ENCODE measurements around the gene SMIM9. TPM values are rescaled to one million over a fixed set of nuclear protein-coding genes. Genes with fewer than 3 reads are reported as not detected.
A peak's percentile ranks its signal among the peaks of the same experiment; 100 is the strongest.

Gene SMIM9
- polyA plus RNA-seq, 1 donor (not counting 4 experiments of a cell fraction or from before 2014, with no cell fraction given), result not detected

DNA sequence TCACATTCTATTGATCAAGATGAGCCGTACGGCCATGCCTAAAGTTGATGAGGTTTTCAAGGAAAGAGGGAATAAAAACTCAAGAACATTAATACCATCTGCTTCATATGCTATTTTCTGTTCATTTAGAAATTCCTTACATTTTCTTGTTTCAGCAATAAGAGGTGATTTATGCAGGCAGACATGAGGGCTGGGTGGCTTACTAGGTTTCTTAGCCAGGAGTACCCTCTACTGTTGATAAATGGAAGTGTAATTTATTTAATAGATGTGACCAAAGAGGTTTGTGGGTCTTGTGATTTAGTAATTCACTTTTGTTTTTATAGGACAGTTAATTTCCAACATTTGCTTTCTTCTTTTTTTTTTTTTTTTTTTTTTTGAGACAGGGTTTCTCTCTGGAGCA lies 6.4 kb upstream of the SMIM9 start:
- H3K9me1 ChIP-seq (ENCODE audit: control insufficient read depth, extremely low read depth, insufficient read depth, low read length), result no peaks in the 10 kb centered on the region
- H3K4me3 ChIP-seq (ENCODE audit: control insufficient read depth in 2 of 3, extremely low read depth in 1 of 3, insufficient read depth in 2 of 3, low read depth in 1 of 3, low read length in 3 of 3), result no peak overlapping the region
- H3K4me2 ChIP-seq (ENCODE audit: control insufficient read depth, extremely low read depth, insufficient read depth, low read depth, low read length), result no peak overlapping the region
- dilution Hi-C loops (cut with MboI; ENCODE audit: extremely low pct_ligation_motif_present, low sequenced_read_pairs), result no loop called here
- no peak overlapping the region for H3K27ac ChIP-seq (ENCODE audit: control insufficient read depth, insufficient read depth, low read length)
- FAIRE-seq, result no peak
- H4K20me1 ChIP-seq (ENCODE audit: control insufficient read depth, extremely low read depth, insufficient read depth, low read length), result no peaks in the 10 kb centered on the region
- no peaks in the 10 kb centered on the region for H3K79me2 ChIP-seq (ENCODE audit: control insufficient read depth, insufficient read depth, low read length)
- H2AFZ ChIP-seq (ENCODE audit: control insufficient read depth, low read length), result no peak overlapping the region
- H3K36me3 ChIP-seq (ENCODE audit: control insufficient read depth in 2 of 2, extremely low read depth in 1 of 2, insufficient read depth in 2 of 2, low read length in 2 of 2), result no peaks in the 10 kb centered on the region
- no peaks in the 10 kb centered on the region for H3K4me1 ChIP-seq (ENCODE audit: control insufficient read depth, extremely low read depth, insufficient read depth, low read length)
- DNase-seq (ENCODE audit: low read depth, low spot score), result no peak
- H3K9me3 ChIP-seq (ENCODE audit: control insufficient read depth, low read depth, low read length), result no peaks in the 10 kb centered on the region
- no peaks in the 10 kb centered on the region for H3K27me3 ChIP-seq (ENCODE audit: control insufficient read depth, extremely low read depth, insufficient read depth, low read length)
- no peak overlapping the region for H3K9ac ChIP-seq (ENCODE audit: control insufficient read depth, extremely low read depth, insufficient read depth, low read length)
- TF ChIP-seq, protein P1, sequence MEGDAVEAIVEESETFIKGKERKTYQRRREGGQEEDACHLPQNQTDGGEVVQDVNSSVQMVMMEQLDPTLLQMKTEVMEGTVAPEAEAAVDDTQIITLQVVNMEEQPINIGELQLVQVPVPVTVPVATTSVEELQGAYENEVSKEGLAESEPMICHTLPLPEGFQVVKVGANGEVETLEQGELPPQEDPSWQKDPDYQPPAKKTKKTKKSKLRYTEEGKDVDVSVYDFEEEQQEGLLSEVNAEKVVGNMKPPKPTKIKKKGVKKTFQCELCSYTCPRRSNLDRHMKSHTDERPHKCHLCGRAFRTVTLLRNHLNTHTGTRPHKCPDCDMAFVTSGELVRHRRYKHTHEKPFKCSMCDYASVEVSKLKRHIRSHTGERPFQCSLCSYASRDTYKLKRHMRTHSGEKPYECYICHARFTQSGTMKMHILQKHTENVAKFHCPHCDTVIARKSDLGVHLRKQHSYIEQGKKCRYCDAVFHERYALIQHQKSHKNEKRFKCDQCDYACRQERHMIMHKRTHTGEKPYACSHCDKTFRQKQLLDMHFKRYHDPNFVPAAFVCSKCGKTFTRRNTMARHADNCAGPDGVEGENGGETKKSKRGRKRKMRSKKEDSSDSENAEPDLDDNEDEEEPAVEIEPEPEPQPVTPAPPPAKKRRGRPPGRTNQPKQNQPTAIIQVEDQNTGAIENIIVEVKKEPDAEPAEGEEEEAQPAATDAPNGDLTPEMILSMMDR (optimal IDR thresholded peaks at IDR 0.05 in 1 of 3, IDR thresholded peaks at IDR 0.05 in 1 of 3, conservative IDR thresholded peaks at IDR 0.05 in 1 of 3; ENCODE audit: extremely low read depth in 1 of 3, insufficient read depth in 2 of 3, low read length in 3 of 3), result peak in 1 of 3 experiments; percentile 34
- TF ChIP-seq EZH2 (IDR thresholded peaks at IDR 0.05; ENCODE audit: low read length), result no peak

DNA sequence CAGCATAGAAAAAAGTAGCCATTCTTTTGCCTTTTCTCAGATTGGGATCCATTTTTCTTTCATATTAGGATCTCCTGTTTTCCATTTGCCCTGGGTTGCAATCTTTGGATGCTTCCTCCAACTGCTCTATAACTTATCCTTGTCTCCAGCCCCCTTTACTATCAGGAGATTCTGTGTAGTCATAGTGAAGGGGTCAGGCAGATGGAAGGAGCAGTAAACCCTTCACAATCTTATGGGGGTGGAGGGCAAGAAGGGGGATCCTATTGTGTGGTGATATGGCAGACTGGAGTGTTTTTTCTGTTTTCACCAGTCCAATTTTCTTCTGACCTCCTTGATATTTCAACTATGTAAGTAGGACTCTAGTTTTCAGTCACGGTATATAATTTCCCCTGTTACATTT lies 1.7 kb upstream of the SMIM9 start:
- H3K36me3 ChIP-seq (ENCODE audit: control insufficient read depth in 2 of 2, extremely low read depth in 1 of 2, insufficient read depth in 2 of 2, low read length in 2 of 2), result no peaks in the 10 kb centered on the region
- dilution Hi-C loops (cut with MboI; ENCODE audit: extremely low pct_ligation_motif_present, low sequenced_read_pairs), result no loop called here
- H3K27me3 ChIP-seq (ENCODE audit: control insufficient read depth, extremely low read depth, insufficient read depth, low read length), result no peaks in the 10 kb centered on the region
- no peaks in the 10 kb centered on the region for H3K79me2 ChIP-seq (ENCODE audit: control insufficient read depth, insufficient read depth, low read length)
- no peak overlapping the region for H3K9ac ChIP-seq (ENCODE audit: control insufficient read depth, extremely low read depth, insufficient read depth, low read length)
- H3K4me2 ChIP-seq (ENCODE audit: control insufficient read depth, extremely low read depth, insufficient read depth, low read depth, low read length), result no peak overlapping the region
- H4K20me1 ChIP-seq (ENCODE audit: control insufficient read depth, extremely low read depth, insufficient read depth, low read length), result no peaks in the 10 kb centered on the region
- FAIRE-seq, result no peak
- no peaks in the 10 kb centered on the region for H3K9me3 ChIP-seq (ENCODE audit: control insufficient read depth, low read depth, low read length)
- H3K9me1 ChIP-seq (ENCODE audit: control insufficient read depth, extremely low read depth, insufficient read depth, low read length), result no peaks in the 10 kb centered on the region
- no peak for TF ChIP-seq EZH2 (IDR thresholded peaks at IDR 0.05; ENCODE audit: low read length)
- TF ChIP-seq, protein P1 (optimal IDR thresholded peaks at IDR 0.05 in 1 of 3, IDR thresholded peaks at IDR 0.05 in 1 of 3, conservative IDR thresholded peaks at IDR 0.05 in 1 of 3; ENCODE audit: extremely low read depth in 1 of 3, insufficient read depth in 2 of 3, low read length in 3 of 3), result no peak
- no peak overlapping the region for H2AFZ ChIP-seq (ENCODE audit: control insufficient read depth, low read length)
- no peak overlapping the region for H3K4me3 ChIP-seq (ENCODE audit: control insufficient read depth in 2 of 3, extremely low read depth in 1 of 3, insufficient read depth in 2 of 3, low read depth in 1 of 3, low read length in 3 of 3)
- no peak overlapping the region for H3K27ac ChIP-seq (ENCODE audit: control insufficient read depth, insufficient read depth, low read length)
- no peak for DNase-seq (ENCODE audit: low read depth, low spot score)
- H3K4me1 ChIP-seq (ENCODE audit: control insufficient read depth, extremely low read depth, insufficient read depth, low read length), result no peaks in the 10 kb centered on the region
